Uterus (tissue), 4 donors: ENCODE measurements around the gene CCDC171. TPM values are rescaled to one million over a fixed set of nuclear protein-coding genes. Genes with fewer than 3 reads are reported as not detected.
A peak's percentile ranks its signal among the peaks of the same experiment; 100 is the strongest.

Experiments
- DNase-seq, 2 donors: peaks; one replicate each; pipeline ENCODE4 v3.0.0-alpha.2; 2019 to 2020
- H3K27ac ChIP-seq, 2 donors: fragments of 200-600 bp; sonication (generic); 1 replicate in 1 of 2; 2 replicates in 1 of 2; pipeline ENCODE4 v1.5.1; 2016 to 2018
- H3K27me3 ChIP-seq, 2 donors: fragments of 200-600 bp; sonication (generic); one replicate each; pipeline ENCODE4 v1.5.1; 2018 to 2019; ENCODE audit warnings: control low read depth in 1 of 2
- H3K36me3 ChIP-seq, 2 donors: fragments of 200-600 bp; sonication (generic); one replicate each; pipeline ENCODE4 v1.5.1; 2019; ENCODE audit warnings: control low read depth in 1 of 2
- H3K4me1 ChIP-seq, 2 donors: fragments of 200-600 bp; sonication (generic); one replicate each; pipeline ENCODE4 v1.5.1; 2018 to 2019; ENCODE audit warnings: control low read depth in 1 of 2
- H3K4me3 ChIP-seq, 2 donors: fragments of 200-600 bp; sonication (generic); 1 replicate in 1 of 2; 2 replicates in 1 of 2; pipeline ENCODE4 v1.5.1; 2018 to 2019; ENCODE audit warnings: mild to moderate bottlenecking in 1 of 2
- H3K9me3 ChIP-seq, 2 donors: fragments of 200-600 bp; sonication (generic); one replicate each; pipeline ENCODE4 v1.5.1; 2019; ENCODE audit warnings: control low read depth in 1 of 2
- CTCF ChIP-seq, 4 experiments: fragments of 200-600 bp in 2 of 4; fragments of 450-650 bp in 2 of 4; sonication (generic) in 2 of 4; IDR thresholded peaks; one replicate each; pipeline ENCODE4 v1.5.1; 2016 to 2019; ENCODE audit warnings: antibody characterized with exemption in 4 of 4, mild to moderate bottlenecking in 2 of 4, moderate library complexity in 1 of 4
- POLR2A ChIP-seq, 2 donors: fragments of 450-650 bp; IDR thresholded peaks; one replicate each; pipeline ENCODE4 v1.6.1; 2016; ENCODE audit warnings: antibody characterized with exemption in 2 of 2, mild to moderate bottlenecking in 1 of 2, moderate library complexity in 1 of 2
- intact Hi-C: fragments of 100-400 bp; cut with DNase I; formaldehyde crosslinking; loops from one replicate; pipeline ENCODE4 v1.15.1; 2023; ENCODE audit warnings: low total_unique reads
- total RNA-seq, 4 donors: library from RNA; depleted of rRNA in 3 of 4; stranded (reverse); fragments of >200 nt in 3 of 4; gene quantifications; one replicate each; pipeline versions ENCODE4 v1.1.0 to v1.2.4, GENCODE V29; 2014 to 2023
- donor health status: DM: yes; HTN: yes; CAD: no.

CCDC171 gene
- total RNA-seq, 4 donors from 2014 or later = 15.6 to 45.6 (median 26.4) TPM

DNA sequence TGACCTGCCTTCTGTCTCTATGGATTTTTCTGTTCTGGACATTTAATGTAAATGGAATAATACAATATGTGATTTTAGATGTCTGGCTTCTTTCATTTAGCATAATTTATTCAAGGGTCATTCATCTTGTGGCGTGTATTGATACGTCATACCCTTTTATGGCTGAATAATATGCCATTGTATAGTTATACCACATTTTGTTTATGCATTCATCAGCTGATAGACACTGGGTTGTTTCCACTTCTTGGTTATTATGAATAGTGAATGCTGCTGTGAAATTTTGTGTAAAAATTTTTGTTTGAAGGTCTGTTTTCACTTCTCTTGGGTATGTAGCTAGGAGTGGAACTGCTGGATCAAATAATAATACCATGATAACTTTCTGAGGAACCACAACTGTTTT is 298.9 kb downstream of the CCDC171 start:
- no peak for DNase-seq
- Histone ChIP-seq H3K9me3 (no peaks in the 10 kb centered on the region), H3K27ac (peak overlapping the region; percentile 41 to 88), H3K36me3 (no peaks in the 10 kb centered on the region), H3K27me3 (no peaks in the 10 kb centered on the region), H3K4me1 (no peaks in the 10 kb centered on the region), H3K4me3 (no peak overlapping the region)
- TF ChIP-seq POLR2A (IDR thresholded peaks at IDR 0.05) (no peak), CTCF (IDR thresholded peaks at IDR 0.05) (no peak)
- intact Hi-C loops = no loop called here

DNA sequence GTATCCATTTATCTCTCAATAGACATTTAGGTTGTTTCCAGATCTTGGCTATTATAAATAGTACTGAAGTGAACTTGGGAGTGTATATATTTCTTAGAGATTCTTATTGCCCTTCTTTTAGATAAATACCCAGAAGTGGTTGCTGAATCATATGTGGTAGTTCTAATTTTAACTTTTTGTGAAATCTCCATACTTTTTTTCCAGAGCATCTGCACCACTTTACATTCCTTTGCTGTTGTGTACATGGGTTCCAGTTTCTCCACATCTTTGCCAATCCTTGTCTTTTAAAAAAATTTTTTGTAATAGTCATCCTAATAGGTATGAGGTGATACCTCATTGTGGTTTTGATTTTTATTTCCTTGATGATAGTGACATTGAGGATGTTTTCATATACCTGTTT is 303.7 kb downstream of the CCDC171 start:
- no peaks in the 10 kb centered on the region for H3K4me1 ChIP-seq
- intact Hi-C loops = no loop called here
- H3K4me3 ChIP-seq = no peak overlapping the region
- no peaks in the 10 kb centered on the region for H3K27me3 ChIP-seq
- no peak for DNase-seq
- H3K9me3 ChIP-seq = no peaks in the 10 kb centered on the region
- no peak for TF ChIP-seq CTCF (IDR thresholded peaks at IDR 0.05)
- no peak for TF ChIP-seq POLR2A (IDR thresholded peaks at IDR 0.05)
- no peaks in the 10 kb centered on the region for H3K36me3 ChIP-seq
- peak overlapping the region; percentile 58 to 88 for H3K27ac ChIP-seq

- peak in 1 of 2 donors; percentile 28 for DNase-seq
- Histone ChIP-seq H3K4me3 (no peak overlapping the region), H3K36me3 (no peaks in the 10 kb centered on the region), H3K9me3 (no peaks in the 10 kb centered on the region), H3K27me3 (no peaks in the 10 kb centered on the region), H3K4me1 (no peaks in the 10 kb centered on the region), H3K27ac (no peak overlapping the region)
- intact Hi-C loops = no loop called here
- TF ChIP-seq CTCF (IDR thresholded peaks at IDR 0.05) = no peak
- no peak for TF ChIP-seq POLR2A (IDR thresholded peaks at IDR 0.05)
These were observed 314.5 kb downstream of the CCDC171 start for GRCh38 chr9:15867334-15867733.

- DNase-seq = peak; percentile 21 to 34
- H3K9me3 ChIP-seq = no peaks in the 10 kb centered on the region
- intact Hi-C loops = no loop called here
- H3K4me3 ChIP-seq = no peak overlapping the region
- H3K36me3 ChIP-seq = no peaks in the 10 kb centered on the region
- H3K4me1 ChIP-seq = no peaks in the 10 kb centered on the region
- H3K27me3 ChIP-seq = no peaks in the 10 kb centered on the region
- H3K27ac ChIP-seq = no peak overlapping the region
- TF ChIP-seq POLR2A (IDR thresholded peaks at IDR 0.05) (no peak), CTCF (IDR thresholded peaks at IDR 0.05) (no peak)
These were observed 315.1 kb downstream of the CCDC171 start for GRCh38 chr9:15867988-15868387.

GRCh38 chr9:15873573-15874177 is 320.8 kb downstream of the CCDC171 start:
- peak overlapping the region in 1 of 2 donors; percentile 61 for H3K27ac ChIP-seq
- H3K9me3 ChIP-seq = no peaks in the 10 kb centered on the region
- intact Hi-C loops = no loop called here

More at GRCh38 chr9:15873573-15874177, 320.8 kb downstream of the CCDC171 start:
- H3K4me3 ChIP-seq = no peak overlapping the region
- no peak for DNase-seq
- TF ChIP-seq CTCF (IDR thresholded peaks at IDR 0.05) = peak; percentile 56 to 75 (median 73)
- TF ChIP-seq POLR2A (IDR thresholded peaks at IDR 0.05) = no peak
- no peaks in the 10 kb centered on the region for H3K4me1 ChIP-seq
- no peaks in the 10 kb centered on the region for H3K36me3 ChIP-seq
- no peaks in the 10 kb centered on the region for H3K27me3 ChIP-seq
